Measurements from ENCODE around the gene PC.
"Not testable (repeated sequence)": the region's sequence is repeated elsewhere in the genome, so short reads cannot be mapped to it uniquely, and the experiment has no call there.

The PC gene

GRCh38 chr11:66979336-66979980 is 21.3 kb upstream of the PC start:
- DNase-seq = no peak

GRCh38 chr11:66978717-66979116 is 20.5 kb upstream of the PC start:
- no peak for DNase-seq

- no peak for DNase-seq
Observed at GRCh38 chr11:66978229-66978628, 20.0 kb upstream of the PC start.

GRCh38 chr11:66976925-66977324 is 18.7 kb upstream of the PC start:
- DNase-seq = no peak

GRCh38 chr11:66976028-66976467 is 17.9 kb upstream of the PC start:
- DNase-seq = no peak

- no peak for DNase-seq
Observed at GRCh38 chr11:66975405-66976027, 17.3 kb upstream of the PC start.

- DNase-seq = no peak
Observed at GRCh38 chr11:66974724-66975404, 16.7 kb upstream of the PC start, which contains the start of gene C11orf86. Gene C11orf86 (plus strand): TSS chr11:66975304. CDS start chr11:66975363, 59 bp downstream.

- no peak for DNase-seq
Observed at GRCh38 chr11:66973956-66974580, 15.9 kb upstream of the PC start.

- DNase-seq = no peak
Observed at GRCh38 chr11:66971488-66971887, 13.3 kb upstream of the PC start.

- no peak for DNase-seq
Observed at GRCh38 chr11:66970807-66971442, 12.7 kb upstream of the PC start.

- DNase-seq = no peak
Observed at GRCh38 chr11:66970371-66970806, 12.2 kb upstream of the PC start.

- no peak for DNase-seq
Observed at GRCh38 chr11:66969584-66970225, 11.5 kb upstream of the PC start.

- DNase-seq = no peak
Observed at GRCh38 chr11:66967670-66968425, 9.7 kb upstream of the PC start.

GRCh38 chr11:66966351-66966750 is 8.2 kb upstream of the PC start:
- no peak for DNase-seq

GRCh38 chr11:66964495-66964894 is 6.3 kb upstream of the PC start:
- DNase-seq = no peak

- DNase-seq = no peak
Observed at GRCh38 chr11:66962801-66963200, 4.6 kb upstream of the PC start.

- DNase-seq = no peak
Observed at GRCh38 chr11:66962247-66962646, 4.1 kb upstream of the PC start.

- DNase-seq = not testable (repeated sequence)
Observed at GRCh38 chr11:66961691-66962213, 3.6 kb upstream of the PC start.

- no peak for DNase-seq
Observed at GRCh38 chr11:66958956-66959274, 732 bp upstream of the PC start.

- DNase-seq = no peak
Observed at GRCh38 chr11:66957971-66958231, 282 bp downstream of the PC start.

GRCh38 chr11:66956689-66957290 is 1.4 kb downstream of the PC start:
- DNase-seq = no peak

Measured in left hindlimb (tissue), 1 donor.